ENCODE results near the gene ETFA.

ETFA gene

GRCh38 chr15:76340198-76340802 is 29.0 kb upstream of the ETFA start:
- no peak for DNase-seq (ENCODE audit: low spot score)

DNA sequence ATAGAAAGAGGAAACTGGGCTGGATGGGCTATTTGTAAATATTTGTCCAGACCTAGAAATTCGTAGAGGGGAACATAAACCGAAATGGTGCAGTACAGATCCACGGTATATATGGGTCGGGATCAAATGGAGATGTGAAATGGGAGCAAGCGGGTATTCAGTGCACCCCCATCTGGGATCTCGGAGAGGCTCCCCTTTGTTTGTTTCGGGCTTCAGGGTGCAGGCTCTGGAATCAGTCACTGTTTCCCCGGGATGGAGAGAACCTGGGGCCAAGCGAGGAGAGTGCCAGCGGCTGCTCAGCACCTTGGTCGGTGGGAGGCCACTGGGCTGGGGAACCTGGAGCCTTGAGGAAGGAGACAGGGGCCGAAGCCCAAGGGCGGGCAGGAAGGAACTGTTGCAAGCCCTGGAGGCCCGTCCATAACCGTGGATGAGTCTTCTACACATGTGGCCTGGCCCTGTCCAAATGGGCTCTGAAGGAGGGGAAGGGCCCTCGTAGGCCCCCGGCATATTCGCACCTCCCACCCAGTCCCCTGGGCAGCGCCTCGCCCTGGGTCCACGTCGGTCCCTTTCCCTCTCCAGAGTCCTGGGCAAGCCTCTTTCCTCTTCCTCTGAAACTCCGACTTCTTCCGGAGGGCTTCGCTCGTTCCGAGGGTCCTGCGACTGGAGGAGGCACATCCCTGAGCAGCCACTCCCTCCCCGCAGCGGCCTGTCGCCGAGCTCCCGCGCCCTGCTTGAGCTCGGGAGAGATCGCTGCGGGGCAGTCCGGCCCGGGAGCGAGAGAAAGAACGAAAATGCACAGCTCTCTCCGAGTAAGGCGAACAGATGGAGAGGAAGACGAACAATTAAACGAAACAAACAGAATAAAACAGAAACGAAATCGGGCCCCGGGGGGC is 28.3 kb upstream of the ETFA start:
- DNase-seq (ENCODE audit: low spot score), result no peak

GRCh38 chr15:76338486-76339304 is 27.4 kb upstream of the ETFA start:
- DNase-seq (ENCODE audit: low spot score), result no peak

GRCh38 chr15:76337696-76338485 is 26.6 kb upstream of the ETFA start:
- no peak for DNase-seq (ENCODE audit: low spot score)

DNA sequence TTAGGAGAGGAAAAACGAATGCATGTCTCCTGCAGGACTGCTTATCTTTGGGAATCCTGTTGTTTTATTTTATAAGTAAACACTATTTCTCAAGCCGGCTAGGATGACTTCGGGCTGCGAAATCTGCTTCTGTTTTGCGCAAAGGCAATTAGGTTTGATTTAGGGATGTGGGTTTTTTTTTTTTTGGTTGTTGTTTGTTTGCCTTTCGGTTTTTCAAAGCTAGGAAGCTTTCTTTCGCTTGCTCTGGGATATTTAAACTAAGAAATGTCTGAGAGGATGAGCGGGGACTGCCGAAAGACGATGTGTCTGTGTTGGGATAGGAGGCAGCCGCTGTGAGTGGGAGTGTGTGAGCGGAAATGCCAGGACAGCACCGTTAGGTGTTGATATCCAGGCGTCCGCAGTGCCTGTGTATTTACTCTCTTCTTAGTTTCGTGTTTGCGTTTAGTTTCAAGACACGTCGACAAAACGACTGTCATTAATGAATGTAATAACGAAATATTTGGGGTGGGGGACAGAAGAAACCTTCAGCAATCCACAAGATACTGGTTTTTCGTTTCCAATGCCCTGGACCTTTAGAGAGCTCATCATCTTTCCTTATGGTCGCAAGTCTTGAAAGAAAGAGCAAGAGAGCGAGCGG is 25.9 kb upstream of the ETFA start:
- no peak for DNase-seq (ENCODE audit: low spot score)

GRCh38 chr15:76336254-76337058 is 25.2 kb upstream of the ETFA start, which contains the start of gene ISL2:
ISL2 (plus strand) TSS chr15:76336773; CDS start chr15:76336884, 111 bp downstream.
- peak; percentile 92 for DNase-seq (ENCODE audit: low spot score)

DNA sequence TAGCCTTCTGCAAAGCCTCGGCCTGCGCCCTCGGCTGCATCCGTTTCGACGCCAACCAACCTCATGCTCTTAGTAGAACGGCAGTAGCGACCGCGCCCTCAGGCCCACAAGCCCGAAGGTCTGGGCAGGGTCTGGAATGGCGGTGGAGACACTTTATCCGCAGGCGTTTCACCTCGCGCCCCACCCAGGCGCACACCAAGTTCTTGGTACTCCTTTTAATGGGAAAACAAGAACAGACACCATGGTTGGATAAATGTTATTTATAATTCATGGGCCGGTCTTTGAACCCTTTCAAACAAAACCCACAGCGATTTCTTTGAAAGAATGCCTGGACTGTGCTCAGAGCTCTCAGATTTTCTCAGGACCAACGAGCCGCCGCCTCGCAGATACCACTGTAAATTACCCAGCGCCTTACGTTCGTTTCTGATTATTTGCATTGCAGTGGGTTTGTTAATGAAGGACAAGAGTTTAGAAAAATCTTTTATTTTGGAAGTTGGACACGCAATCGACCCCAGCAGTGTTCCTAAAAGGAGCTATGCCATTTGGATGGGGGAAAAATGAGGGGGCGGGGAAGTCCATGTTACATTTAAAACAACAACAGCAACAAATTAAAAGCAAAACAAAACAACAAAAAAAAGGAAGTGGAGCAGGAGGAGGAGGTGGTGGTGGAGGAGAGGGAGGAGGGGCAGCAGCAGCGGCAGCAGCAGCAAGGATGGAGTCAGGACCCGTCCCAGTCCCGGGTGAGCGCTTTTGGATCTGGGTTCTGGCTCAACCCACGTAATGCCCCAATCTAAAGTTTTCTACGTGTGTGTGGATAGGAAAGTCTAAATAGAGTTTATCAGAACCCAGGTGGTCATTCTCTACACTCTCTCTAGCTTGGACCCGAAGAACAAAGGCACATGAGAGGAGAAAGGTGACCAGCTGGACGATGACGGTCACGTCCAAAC is 24.3 kb upstream of the ETFA start:
- DNase-seq (ENCODE audit: low spot score), result no peak

- DNase-seq (ENCODE audit: low spot score), result no peak
Observed at GRCh38 chr15:76334438-76335306, 23.4 kb upstream of the ETFA start.

DNA sequence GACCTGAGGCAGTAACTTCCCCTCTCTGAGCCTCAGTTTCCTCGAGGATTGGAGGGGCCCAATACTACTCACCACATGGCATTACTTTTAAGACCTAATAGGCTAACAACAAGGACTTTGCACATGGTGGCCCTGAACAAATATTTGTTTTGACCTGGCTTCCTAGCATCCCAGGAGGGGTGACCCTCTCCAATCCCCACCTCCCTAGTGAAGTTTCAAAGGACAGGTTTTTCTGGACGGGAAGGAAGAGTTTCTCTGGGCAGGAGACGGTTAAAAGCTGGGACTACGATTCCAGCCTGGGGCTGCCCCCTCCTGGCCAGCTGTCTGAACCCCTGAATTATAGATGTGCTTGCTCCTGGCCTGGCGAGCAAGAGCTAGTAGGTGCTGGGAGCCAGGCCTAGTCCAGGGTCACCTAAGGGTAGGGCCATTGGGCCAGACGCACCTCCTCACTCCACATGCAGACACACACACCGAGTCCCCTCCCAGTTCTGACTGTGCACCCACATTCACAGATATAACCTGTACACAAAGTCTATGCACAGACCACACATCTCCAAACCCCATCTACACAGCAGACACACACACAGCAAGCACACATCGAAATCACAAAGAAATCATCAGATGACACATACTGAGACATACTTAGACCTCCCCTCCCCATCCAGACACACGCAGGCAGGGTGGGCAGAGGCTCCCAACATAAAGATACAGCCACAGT is 22.6 kb upstream of the ETFA start:
- DNase-seq (ENCODE audit: low spot score), result no peak

DNA sequence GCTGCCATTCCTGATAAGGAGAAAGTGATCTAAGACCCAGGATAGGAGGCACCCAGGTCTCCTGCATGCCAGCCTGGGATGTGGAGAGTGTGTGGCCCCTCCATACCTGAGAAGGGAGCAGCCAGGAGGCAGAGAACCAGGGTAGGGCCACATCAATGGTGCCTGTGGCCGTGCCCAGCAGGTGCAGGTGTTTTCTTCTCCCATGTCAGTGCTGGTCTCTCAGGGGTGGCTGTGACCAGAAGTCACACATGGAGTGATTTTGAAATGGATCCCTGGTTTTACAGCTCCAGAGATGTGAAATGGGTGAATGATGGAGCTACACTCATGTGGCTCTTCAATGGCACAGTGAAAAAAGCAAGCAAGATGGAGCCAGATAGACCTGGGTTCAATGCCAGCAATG is 22.0 kb upstream of the ETFA start:
- DNase-seq (ENCODE audit: low spot score), result no peak

GRCh38 chr15:76332796-76333195 is 21.5 kb upstream of the ETFA start:
- no peak for DNase-seq (ENCODE audit: low spot score)

GRCh38 chr15:76330080-76330680 is 18.9 kb upstream of the ETFA start:
- DNase-seq (ENCODE audit: low spot score), result peak; percentile 60

- no peak for DNase-seq (ENCODE audit: low spot score)
Observed at GRCh38 chr15:76328958-76329357, 17.7 kb upstream of the ETFA start.

- no peak for DNase-seq (ENCODE audit: low spot score)
Observed at GRCh38 chr15:76328106-76328696, 16.9 kb upstream of the ETFA start.

DNA sequence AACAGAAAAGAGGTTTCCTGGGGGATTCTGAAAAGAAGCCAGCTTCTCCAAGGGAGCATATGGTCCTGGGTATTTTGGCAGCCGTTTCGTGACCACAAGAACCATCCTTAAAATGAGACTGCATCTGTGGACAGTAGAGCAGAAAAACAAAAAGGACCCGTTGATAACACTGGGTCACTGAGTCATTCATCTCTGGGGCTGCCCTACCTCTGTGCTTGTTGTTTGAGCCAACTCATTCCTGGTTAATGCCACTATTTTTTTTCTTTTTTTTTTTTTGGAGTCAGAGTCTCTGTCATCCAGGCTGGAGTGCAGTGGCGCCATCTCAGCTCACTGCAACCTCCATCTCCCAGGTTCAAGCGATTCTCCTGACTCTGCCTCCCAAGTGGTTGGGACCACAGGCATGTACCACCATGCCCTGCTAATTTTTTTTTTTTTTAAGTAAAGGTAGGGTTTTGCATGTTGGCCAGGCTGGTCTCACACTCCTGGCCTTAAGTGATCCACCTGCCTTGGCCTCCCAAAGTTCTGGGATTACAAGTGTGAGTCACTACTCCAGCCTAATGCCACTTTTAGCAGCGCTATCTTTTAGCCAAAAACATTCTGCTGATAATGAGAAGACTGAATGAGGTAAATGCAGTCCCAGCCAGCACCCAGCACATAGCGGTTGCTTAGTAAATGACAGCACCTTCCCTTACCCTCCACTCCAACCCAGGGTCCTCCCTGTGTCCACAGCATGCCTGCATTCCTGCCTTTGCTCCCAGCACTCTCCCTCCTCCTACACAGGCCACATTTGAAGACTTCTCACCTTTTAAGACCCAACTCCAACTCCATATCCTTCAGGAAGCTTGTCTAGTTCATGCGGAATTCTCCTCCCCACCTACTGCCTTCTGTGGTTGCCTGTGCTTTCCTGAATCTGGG is 16.2 kb upstream of the ETFA start:
- DNase-seq (ENCODE audit: low spot score), result no peak

GRCh38 chr15:76325704-76326103 is 14.4 kb upstream of the ETFA start:
- DNase-seq (ENCODE audit: low spot score), result no peak
